WTC11 (cell line): ENCODE measurements around the gene FLRT1. TPM values are rescaled to one million over a fixed set of nuclear protein-coding genes. Genes with fewer than 3 reads are reported as not detected.

Experiments used
- ATAC-seq: fragments of 200-7000 bp; cut with Tn5 transposase; 2 replicates; pipeline ENCODE4 v1.10.0; 2021; ENCODE audit warnings: mild to moderate bottlenecking, moderate library complexity
- CTCF ChIA-PET: fragments of 300-600 bp; sonication (Branson Sonifier 250); formaldehyde crosslinking; loops from one replicate; lab custom pipeline; 2021; ENCODE audit warnings: antibody characterized with exemption; lab: Charles Lee
- POLR2A ChIA-PET: fragments of 350-600 bp; sonication (Branson Sonifier 250); formaldehyde crosslinking; loops from one replicate; lab custom pipeline; 2021; ENCODE audit warnings: antibody characterized with exemption; lab: Charles Lee
- DNase-seq: peaks from one replicate; pipeline ENCODE4 v3.0.0; 2021; ENCODE audit warnings: low spot score
- H3K27ac Mint-ChIP-seq: 2 replicates; pipeline ENCODE4 v1.8.0; 2021; ENCODE audit warnings: mixed read lengths
- H3K27me3 Mint-ChIP-seq: 2 replicates; pipeline ENCODE4 v1.8.0; 2021; ENCODE audit warnings: low read depth, mild to moderate bottlenecking, moderate library complexity, mixed read lengths
- H3K36me3 Mint-ChIP-seq: 2 replicates; pipeline ENCODE4 v1.8.0; 2021; ENCODE audit warnings: mixed read lengths
- H3K4me1 Mint-ChIP-seq: 2 replicates; pipeline ENCODE4 v1.8.0; 2022; ENCODE audit warnings: mixed read lengths
- H3K4me3 Mint-ChIP-seq: 2 replicates; pipeline ENCODE4 v1.8.0; 2021; ENCODE audit warnings: mild to moderate bottlenecking, moderate library complexity, mixed read lengths
- H3K9me3 Mint-ChIP-seq: 2 replicates; pipeline ENCODE4 v1.8.0; 2021; ENCODE audit warnings: mixed read lengths
- ATF1 ChIP-seq: sonication (generic); formaldehyde crosslinking; IDR thresholded peaks from 2 replicates; pipeline ENCODE4 v1.8.1; 2023; ENCODE audit warnings: mild to moderate bottlenecking, moderate library complexity, missing genetic modification reagents
- ATF3 ChIP-seq: sonication (generic); formaldehyde crosslinking; conservative IDR thresholded peaks from 2 replicates; pipeline ENCODE4 v1.8.1; 2022; ENCODE audit warnings: mild to moderate bottlenecking, missing genetic modification reagents
- CBFB ChIP-seq: sonication (generic); formaldehyde crosslinking; IDR thresholded peaks from 2 replicates; pipeline ENCODE4 v1.8.1; 2022; ENCODE audit warnings: mild to moderate bottlenecking, low read depth, missing genetic modification reagents
- CREB1 ChIP-seq: sonication (generic); formaldehyde crosslinking; IDR thresholded peaks from 2 replicates; pipeline ENCODE4 v1.8.0; 2023; ENCODE audit warnings: mild to moderate bottlenecking, missing genetic modification reagents
- CREM ChIP-seq: sonication (generic); formaldehyde crosslinking; IDR thresholded peaks from 2 replicates; pipeline ENCODE4 v1.8.1; 2022; ENCODE audit warnings: mild to moderate bottlenecking, missing genetic modification reagents, moderate library complexity
- ERG ChIP-seq: fragments of 250-450 bp; sonication (Bioruptor Pico); IDR thresholded peaks from 2 replicates; pipeline ENCODE4 v1.8.0; 2021; ENCODE audit warnings: mild to moderate bottlenecking
- FOXK1 ChIP-seq: sonication (generic); formaldehyde crosslinking; IDR thresholded peaks from 2 replicates; pipeline ENCODE4 v1.8.0; 2022; ENCODE audit warnings: mild to moderate bottlenecking, moderate library complexity, missing genetic modification reagents
- GABPB1 ChIP-seq: sonication (generic); formaldehyde crosslinking; IDR thresholded peaks from 2 replicates; pipeline ENCODE4 v1.8.1; 2023; ENCODE audit warnings: mild to moderate bottlenecking, missing genetic modification reagents
- KAT7 ChIP-seq: sonication (generic); formaldehyde crosslinking; IDR thresholded peaks from 2 replicates; pipeline ENCODE4 v1.8.1; 2023; ENCODE audit warnings: missing genetic modification reagents, mild to moderate bottlenecking, borderline replicate concordance
- MLX ChIP-seq: sonication (generic); formaldehyde crosslinking; IDR thresholded peaks from 2 replicates; pipeline ENCODE4 v1.8.1; 2023; ENCODE audit warnings: mild to moderate bottlenecking, missing genetic modification reagents, moderate library complexity
- MYBL2 ChIP-seq: sonication (generic); formaldehyde crosslinking; IDR thresholded peaks from 2 replicates; pipeline ENCODE4 v1.8.1; 2023; ENCODE audit warnings: mild to moderate bottlenecking, moderate library complexity, missing genetic modification reagents
- NR1H2 ChIP-seq: sonication (generic); formaldehyde crosslinking; IDR thresholded peaks from 2 replicates; pipeline ENCODE4 v1.9.0; 2021; ENCODE audit warnings: mild to moderate bottlenecking, moderate library complexity, missing genetic modification reagents
- NR3C1 ChIP-seq: sonication (generic); formaldehyde crosslinking; conservative IDR thresholded peaks from 2 replicates; pipeline ENCODE4 v1.8.1; 2023; ENCODE audit warnings: low read depth, mild to moderate bottlenecking, missing genetic modification reagents
- PRDM15 ChIP-seq: sonication (generic); formaldehyde crosslinking; IDR thresholded peaks from 2 replicates; pipeline ENCODE4 v1.8.0; 2022; ENCODE audit warnings: missing genetic modification reagents
- RELA ChIP-seq: sonication (generic); formaldehyde crosslinking; IDR thresholded peaks from 2 replicates; pipeline ENCODE4 v1.8.1; 2022; ENCODE audit warnings: missing genetic modification reagents, mild to moderate bottlenecking, borderline replicate concordance
- TEAD1 ChIP-seq: sonication (generic); formaldehyde crosslinking; IDR thresholded peaks from 2 replicates; pipeline ENCODE4 v1.8.0; 2022; ENCODE audit warnings: mild to moderate bottlenecking, missing genetic modification reagents
- USF2 ChIP-seq: sonication (generic); formaldehyde crosslinking; IDR thresholded peaks from 2 replicates; pipeline ENCODE4 v1.8.1; 2023; ENCODE audit warnings: mild to moderate bottlenecking, missing genetic modification reagents, moderate library complexity
- ZBTB21 ChIP-seq: sonication (generic); formaldehyde crosslinking; IDR thresholded peaks from 2 replicates; pipeline ENCODE4 v1.8.1; 2023; ENCODE audit warnings: mild to moderate bottlenecking, missing genetic modification reagents, borderline replicate concordance
- ZMAT4 ChIP-seq: fragments of 250-450 bp; sonication (Bioruptor Pico); IDR thresholded peaks from 2 replicates; pipeline ENCODE4 v1.9.0; 2021; ENCODE audit warnings: mild to moderate bottlenecking
- ZNF121 ChIP-seq: sonication (generic); formaldehyde crosslinking; IDR thresholded peaks from 2 replicates; pipeline ENCODE4 v1.8.0; 2023; ENCODE audit warnings: missing genetic modification reagents
- ZNF219 ChIP-seq: sonication (generic); formaldehyde crosslinking; IDR thresholded peaks from 2 replicates; pipeline ENCODE4 v1.8.0; 2023; ENCODE audit warnings: missing genetic modification reagents, mild to moderate bottlenecking, borderline replicate concordance
- ZNF317 ChIP-seq: sonication (generic); formaldehyde crosslinking; IDR thresholded peaks from 2 replicates; pipeline ENCODE4 v1.8.1; 2023; ENCODE audit warnings: low read depth, mild to moderate bottlenecking, moderate library complexity, missing genetic modification reagents, borderline replicate concordance
- ZNF416 ChIP-seq: fragments of 250-450 bp; sonication (Bioruptor Pico); IDR thresholded peaks from 2 replicates; pipeline ENCODE4 v1.9.0; 2021; ENCODE audit warnings: mild to moderate bottlenecking, inconsistent platforms
- ZSCAN18 ChIP-seq: fragments of 250-450 bp; sonication (Bioruptor Pico); IDR thresholded peaks from 2 replicates; pipeline ENCODE4 v2.1.2; 2022; ENCODE audit warnings: mild to moderate bottlenecking, moderate library complexity
- total RNA-seq: library from RNA; stranded (reverse); gene quantifications from 3 replicates; pipeline ENCODE4 v1.2.3, GENCODE V29; 2021

The FLRT1 gene
- total RNA-seq, 1 experiment from 2014 or later = 0.20 TPM

GRCh38 chr11:64083398-64084080, 47.8 kb downstream of the FLRT1 start:
- ChIA-PET POLR2A (no interaction called here), CTCF (interaction anchor here (0.7 kb wide), 1 partner anchor 43 kb away, joined by 4 read pairs; no protein-coding TSS in a partner anchor)
- no peak overlapping the region for H3K4me3 Mint-ChIP-seq
- no peak for TF ChIP-seq CREB1 (CRISPR knock-in tag)
- TF ChIP-seq ZNF317 (CRISPR knock-in tag) = no peak
- TF ChIP-seq ZBTB21 (CRISPR knock-in tag) = no peak
- no peak for TF ChIP-seq PRDM15 (CRISPR knock-in tag)
- no peak for TF ChIP-seq TEAD1 (CRISPR knock-in tag)
- TF ChIP-seq MYBL2 (CRISPR knock-in tag) = no peak
- TF ChIP-seq ZNF121 (CRISPR knock-in tag) = no peak
- TF ChIP-seq CREM (CRISPR knock-in tag) = no peak
- TF ChIP-seq KAT7 (CRISPR knock-in tag) = no peak
- TF ChIP-seq NR3C1 (CRISPR knock-in tag) = no peak
- TF ChIP-seq ZMAT4 (CRISPR knock-in tag) = no peak
- no peak for TF ChIP-seq ZNF219 (CRISPR knock-in tag)
- TF ChIP-seq ATF1 (CRISPR knock-in tag) = no peak
- TF ChIP-seq ZSCAN18 (CRISPR knock-in tag) = no peak
- TF ChIP-seq ERG (CRISPR knock-in tag) = no peak
- no peak for TF ChIP-seq GABPB1 (CRISPR knock-in tag)
- H3K27ac Mint-ChIP-seq = no peak overlapping the region
- H3K4me1 Mint-ChIP-seq = peaks cover 2% of the 10 kb centered on the region
- no peaks in the 10 kb centered on the region for H3K9me3 Mint-ChIP-seq
- no peak for ATAC-seq
- peaks cover 64% of the 10 kb centered on the region for H3K27me3 Mint-ChIP-seq
- DNase-seq = no peak
- H3K36me3 Mint-ChIP-seq = no peaks in the 10 kb centered on the region

GRCh38 chr11:64084146-64084950, 48.6 kb downstream of the FLRT1 start:
- CTCF ChIA-PET = no interaction called here
- Mint-ChIP-seq H3K36me3 (no peaks in the 10 kb centered on the region), H3K27ac (no peak overlapping the region), H3K4me1 (peaks cover 4% of the 10 kb centered on the region), H3K27me3 (peaks cover 57% of the 10 kb centered on the region), H3K4me3 (no peak overlapping the region), H3K9me3 (no peaks in the 10 kb centered on the region)
- POLR2A ChIA-PET = no interaction called here
- DNase-seq = no peak
- no peak for ATAC-seq
- TF ChIP-seq NR3C1 (CRISPR knock-in tag) = no peak
- TF ChIP-seq ATF3 (CRISPR knock-in tag) = no peak
- TF ChIP-seq USF2 (CRISPR knock-in tag) = no peak
- no peak for TF ChIP-seq RELA (CRISPR knock-in tag)
- no peak for TF ChIP-seq ZBTB21 (CRISPR knock-in tag)
- no peak for TF ChIP-seq ZNF416 (CRISPR knock-in tag)
- no peak for TF ChIP-seq CBFB (CRISPR knock-in tag)
- no peak for TF ChIP-seq MLX (CRISPR knock-in tag)
- no peak for TF ChIP-seq NR1H2 (CRISPR knock-in tag)
- TF ChIP-seq ZNF219 (CRISPR knock-in tag) = no peak
- no peak for TF ChIP-seq FOXK1 (CRISPR knock-in tag)
